Small intestine (tissue), 7 donors: Measurements from ENCODE around the gene PNLDC1. TPM values are rescaled to one million over a fixed set of nuclear protein-coding genes. Genes with fewer than 3 reads are reported as not detected.

Source experiments
- DNase-seq, 2 donors: peaks; one replicate each; pipeline versions ENCODE4 v3.0.0 to v3.0.0-alpha.2; 2013
- FAIRE-seq: peaks from 2 replicates; lab custom pipeline; 2012; peaks lifted over from hg19 to GRCh38; lab: Jason Lieb, UNC
- H3K27ac ChIP-seq, 3 donors: one replicate each; pipeline ENCODE4 v1.5.1; 2013; ENCODE audit warnings: low read length in 2 of 3, mild to moderate bottlenecking in 2 of 3, control low read depth in 1 of 3, inconsistent platforms in 1 of 3, low read depth in 1 of 3, moderate library complexity in 1 of 3
- H3K27me3 ChIP-seq, 3 donors: one replicate each; pipeline ENCODE4 v1.6.1; 2013; ENCODE audit warnings: low read length in 3 of 3, inconsistent platforms in 1 of 3; ENCODE audit not compliant: control insufficient read depth in 3 of 3, insufficient read depth in 3 of 3
- H3K36me3 ChIP-seq, 3 donors: one replicate each; pipeline ENCODE4 v1.6.1; 2013; ENCODE audit warnings: low read length in 3 of 3, inconsistent platforms in 1 of 3, low read depth in 1 of 3, mild to moderate bottlenecking in 1 of 3, moderate library complexity in 1 of 3; ENCODE audit not compliant: control insufficient read depth in 3 of 3, insufficient read depth in 2 of 3
- H3K4me1 ChIP-seq, 3 donors: one replicate each; pipeline ENCODE4 v1.6.1; 2013; ENCODE audit warnings: low read length in 2 of 3, inconsistent platforms in 1 of 3, low read depth in 1 of 3, mild to moderate bottlenecking in 1 of 3, moderate library complexity in 1 of 3; ENCODE audit not compliant: control insufficient read depth in 3 of 3, insufficient read depth in 2 of 3
- H3K4me3 ChIP-seq, 3 donors: one replicate each; pipeline ENCODE4 v1.5.1; 2013; ENCODE audit warnings: low read length in 3 of 3, control low read depth in 1 of 3, inconsistent platforms in 1 of 3, low read depth in 1 of 3, mild to moderate bottlenecking in 1 of 3, moderate library complexity in 1 of 3
- H3K9me3 ChIP-seq, 2 donors: one replicate each; pipeline ENCODE4 v1.6.1; 2013; ENCODE audit warnings: low read depth in 1 of 2, low read length in 1 of 2; ENCODE audit not compliant: control insufficient read depth in 2 of 2, insufficient read depth in 1 of 2
- whole genome bisulfite sequencing, 3 donors: extraction: QIAGEN DNeasy Blood & Tissue Kit; methylation state at CpG; one replicate each; pipeline ENCODE4 v1.1.7; 2013; 5-methylcytosine and 5-hydroxymethylcytosine counted together
- polyA plus RNA-seq, 4 donors: library from polyadenylated mRNA; stranded (reverse) in 3 of 4; unstranded in 1 of 4; fragments of 200-250 nt in 3 of 4; fragments of 120-200 nt in 1 of 4; gene quantifications; one replicate each; pipeline versions ENCODE4 v1.2.1 to v1.2.3, GENCODE V29; 2013
- donor health status: healthy with polysubstance abuse.
- donor health status: control.
- donor health status: control.
- donor health status: Bipolar disorder and iron deficiency.
- donor health status: healthy.

The PNLDC1 gene
- polyA plus RNA-seq, 4 donors = 0.04 to 0.16 TPM; not detected in 2

DNA sequence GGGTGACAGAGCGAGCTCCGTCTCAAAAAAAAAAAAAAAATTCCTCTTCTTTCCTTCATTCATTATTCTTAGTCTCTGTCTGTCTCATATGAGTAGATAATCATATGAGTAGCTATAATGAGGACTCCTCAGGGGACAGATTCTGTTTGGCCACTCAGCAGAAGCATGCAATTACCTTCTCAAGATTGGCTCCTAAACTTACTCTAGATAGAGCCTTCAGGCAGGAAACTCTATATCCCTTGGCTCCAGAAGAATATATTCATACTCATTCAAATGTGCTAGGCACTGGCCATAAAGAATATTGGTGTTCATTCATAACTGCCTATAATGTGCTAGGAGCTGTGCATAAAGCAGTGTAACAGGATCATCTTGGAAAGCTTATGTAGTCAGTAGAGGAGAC, 40.4 kb upstream of the PNLDC1 start:
- H3K36me3 ChIP-seq = peaks cover 8 to 30% (median 14%) of the 10 kb centered on the region in 3 donors

DNA sequence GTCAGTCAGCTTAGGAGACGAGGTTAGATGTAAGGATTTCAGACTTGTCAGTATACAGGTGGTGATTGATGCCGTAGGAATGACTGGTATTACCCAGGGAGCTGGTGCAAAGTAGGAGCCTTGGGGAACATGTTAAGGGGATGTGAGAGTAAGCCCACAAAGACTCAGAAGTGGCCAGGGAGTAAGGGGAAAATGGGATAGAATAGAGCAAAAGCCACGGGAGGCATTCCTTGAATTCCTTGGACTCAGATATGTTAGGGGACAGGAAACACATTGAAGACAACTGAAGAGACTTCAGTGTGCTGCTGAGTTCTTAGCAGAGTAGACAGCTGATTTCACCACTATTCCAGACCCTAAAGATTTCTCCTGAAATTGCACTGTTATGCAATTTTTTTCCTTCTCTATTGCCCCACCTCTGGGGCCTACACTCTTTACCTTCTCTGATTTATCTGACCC, 39.4 kb upstream of the PNLDC1 start:
- Histone ChIP-seq H3K27me3 (no peaks in the 10 kb centered on the region), H3K9me3 (no peaks in the 10 kb centered on the region), H3K4me1 (peaks cover 0 to 15% (median 5%) of the 10 kb centered on the region in 3 donors), H3K4me3 (peak overlapping the region in 1 of 3 donors; percentile 95), H3K27ac (peak overlapping the region in 2 of 3 donors; percentile 95 to 99), H3K36me3 (peaks cover 6 to 32% (median 9%) of the 10 kb centered on the region in 3 donors)
- FAIRE-seq = no peak
- 60 to 66% (median 61%) methylated on average over 3 of the region's 3 CpGs for WGBS, 3 donors
- no peak for DNase-seq

More for the DNA sequence above, 40.4 kb upstream of the PNLDC1 start:
- WGBS, 3 donors = 28 to 33% methylated on average over 1 to 2 of the region's 2 CpGs; no CpG with 5 or more reads in 1 of the 3 donors
- H3K27me3 ChIP-seq = no peaks in the 10 kb centered on the region
- peaks cover 0 to 15% (median 5%) of the 10 kb centered on the region in 3 donors for H3K4me1 ChIP-seq
- H3K9me3 ChIP-seq = no peaks in the 10 kb centered on the region
- no peak overlapping the region for H3K27ac ChIP-seq
- FAIRE-seq (no peak), DNase-seq (no peak)
- no peak overlapping the region for H3K4me3 ChIP-seq

DNA sequence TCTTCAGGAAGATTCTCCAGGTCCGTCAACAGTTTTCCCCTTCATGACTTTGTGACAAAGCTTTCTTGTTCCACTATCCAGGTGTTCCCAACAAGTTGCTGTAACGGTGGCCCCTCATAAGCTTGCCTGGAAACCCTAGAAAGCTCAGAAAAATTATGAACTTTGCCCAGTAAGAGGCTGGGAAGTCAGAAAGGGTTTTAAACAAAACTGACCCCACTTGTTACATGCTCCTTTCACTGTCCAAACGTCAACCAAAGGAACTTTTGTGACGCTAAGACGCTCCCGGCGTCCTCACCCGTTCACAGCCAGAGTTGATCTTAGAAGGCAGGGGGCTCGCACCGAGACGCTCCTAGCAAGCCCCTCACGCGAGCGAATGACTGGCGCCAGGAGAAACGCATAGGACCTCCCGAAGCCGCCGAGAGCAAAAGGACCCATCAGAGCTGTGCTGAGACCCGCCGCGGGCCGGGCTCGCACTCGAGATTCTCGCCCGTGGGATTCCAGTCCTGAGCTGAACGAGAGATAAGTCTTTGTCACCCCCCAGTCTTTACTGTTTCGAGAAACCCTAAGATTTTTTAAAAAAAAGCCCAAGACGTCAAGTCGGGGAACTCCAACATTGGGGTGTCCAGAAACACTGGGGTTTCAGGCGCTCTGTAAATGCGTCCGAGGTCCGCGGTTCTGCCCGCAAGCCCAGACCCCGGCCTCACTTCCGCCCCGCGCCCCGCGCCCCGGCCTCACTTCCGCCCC, 38.8 kb upstream of the PNLDC1 start:
- FAIRE-seq = no peak
- peak; percentile 24 to 59 for DNase-seq
- 4 to 7% (median 4%) methylated on average over 42 to 45 of the region's 45 CpGs for WGBS, 3 donors
- Histone ChIP-seq H3K9me3 (no peaks in the 10 kb centered on the region), H3K27ac (peak overlapping the region; percentile 79 to 99 (median 95)), H3K4me1 (peaks cover 0 to 15% (median 5%) of the 10 kb centered on the region in 3 donors), H3K4me3 (peak overlapping the region; percentile 63 to 95 (median 85)), H3K27me3 (no peaks in the 10 kb centered on the region), H3K36me3 (peaks cover 6 to 32% (median 9%) of the 10 kb centered on the region in 3 donors)

DNA sequence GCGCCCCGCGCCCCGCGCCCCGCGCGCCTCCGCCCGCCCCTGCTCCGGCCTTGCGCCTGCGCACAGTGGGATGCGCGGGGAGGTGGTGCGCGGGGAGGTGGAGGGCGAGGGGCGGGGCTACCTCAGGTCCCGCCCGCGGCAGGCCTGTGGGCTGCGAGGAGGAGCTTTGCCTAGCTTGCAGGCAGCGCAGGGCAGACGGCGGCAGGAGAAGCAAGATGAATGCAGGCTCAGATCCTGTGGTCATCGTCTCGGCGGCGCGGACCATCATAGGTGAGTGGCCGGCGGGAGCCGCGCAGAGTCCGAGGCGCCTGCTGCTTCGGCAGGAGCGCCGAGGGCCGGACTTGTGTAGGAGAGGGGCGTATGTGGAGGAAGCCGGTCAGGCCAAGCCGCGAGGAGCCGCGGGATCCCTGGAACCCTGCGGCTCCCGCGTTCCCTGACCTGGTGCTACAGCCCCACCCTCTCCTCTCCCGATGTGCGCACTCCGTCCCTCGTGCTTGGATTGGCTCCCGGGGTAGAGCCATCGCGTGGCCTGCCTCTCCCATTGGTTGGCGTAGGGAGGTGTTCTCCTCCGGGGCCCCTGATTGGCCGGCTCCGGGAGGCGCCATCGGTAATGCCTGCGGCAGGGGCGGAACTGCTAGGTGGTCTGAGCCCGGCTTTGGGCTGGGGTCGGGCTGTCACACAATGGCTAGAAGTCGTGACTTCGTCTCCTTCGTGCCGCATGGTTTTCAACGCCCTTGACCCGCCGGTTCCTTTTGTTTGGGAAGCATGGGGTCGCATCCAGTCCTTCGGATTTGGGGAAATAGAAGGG, 38.0 kb upstream of the PNLDC1 start, which contains the start of gene ACAT2:
Gene ACAT2 (plus strand): TSS at position 173 of the 808 bp plus-strand sequence. CDS start 43 bp downstream, at position 216.
- DNase-seq (peak; percentile 94 to 98), FAIRE-seq (no peak)
- WGBS, 3 donors = 0 to 1% (median 0%) methylated on average over 65 to 76 of the region's 76 CpGs
- Histone ChIP-seq H3K27ac (peak within 1 kb of the TSS; percentile 79 to 99 (median 97)), H3K9me3 (no peaks in the 10 kb centered on the region), H3K36me3 (peaks cover 3 to 34% (median 9%) of the 10 kb centered on the region in 3 donors), H3K27me3 (no peaks in the 10 kb centered on the region), H3K4me3 (peak within 1 kb of the TSS; percentile 63 to 95 (median 85)), H3K4me1 (peaks cover 0 to 15% (median 5%) of the 10 kb centered on the region in 3 donors)

DNA sequence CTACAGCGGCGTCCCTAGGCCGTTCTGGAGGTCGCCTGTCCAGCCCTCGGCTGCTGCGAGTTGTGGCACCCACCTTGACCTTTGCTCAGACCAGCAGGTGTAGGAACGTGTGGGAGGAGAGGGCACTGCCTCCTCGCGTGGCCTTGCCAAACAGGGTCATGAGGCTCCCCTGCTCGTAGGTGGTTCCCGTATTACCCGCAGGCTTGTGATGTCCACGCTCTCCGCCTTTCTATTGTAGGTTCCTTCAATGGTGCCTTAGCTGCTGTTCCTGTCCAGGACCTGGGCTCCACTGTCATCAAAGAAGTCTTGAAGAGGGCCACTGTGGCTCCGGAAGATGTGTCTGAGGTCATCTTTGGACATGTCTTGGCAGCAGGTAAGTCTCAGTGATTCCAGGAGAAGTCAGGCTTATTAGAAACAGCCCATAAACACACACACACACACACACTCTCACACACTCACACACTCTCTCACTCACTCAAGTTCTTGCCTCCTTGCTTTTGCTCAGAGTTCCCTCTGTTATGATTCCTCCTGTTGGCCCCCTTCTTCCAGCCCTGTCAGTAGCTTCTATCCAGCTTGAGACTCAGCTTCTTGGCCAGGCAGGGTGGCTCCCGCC, 37.3 kb upstream of the PNLDC1 start:
- Histone ChIP-seq H3K4me1 (peaks cover 0 to 15% (median 5%) of the 10 kb centered on the region in 3 donors), H3K9me3 (no peaks in the 10 kb centered on the region), H3K36me3 (peaks cover 3 to 34% (median 9%) of the 10 kb centered on the region in 3 donors), H3K27me3 (no peaks in the 10 kb centered on the region), H3K27ac (peak overlapping the region; percentile 42 to 99 (median 86)), H3K4me3 (peak overlapping the region; percentile 63 to 95 (median 85))
- FAIRE-seq (no peak), DNase-seq (peak in 1 of 2 donors; percentile 37)
- 6 to 15% (median 9%) methylated on average over 16 of the region's 16 CpGs for WGBS, 3 donors

DNA sequence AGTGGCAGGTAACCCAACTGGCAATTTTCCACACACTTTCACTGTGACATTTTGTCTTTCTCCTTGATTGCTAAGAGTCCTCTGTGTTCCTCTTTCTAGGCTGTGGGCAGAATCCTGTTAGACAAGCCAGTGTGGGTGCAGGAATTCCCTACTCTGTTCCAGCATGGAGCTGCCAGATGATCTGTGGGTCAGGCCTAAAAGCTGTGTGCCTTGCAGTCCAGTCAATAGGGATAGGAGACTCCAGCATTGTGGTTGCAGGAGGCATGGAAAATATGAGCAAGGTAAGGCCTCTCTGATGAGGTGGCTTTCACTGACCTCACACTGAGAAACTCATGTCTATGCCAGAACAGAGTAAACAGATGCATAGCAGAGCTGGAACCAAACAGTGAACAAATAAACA, 33.2 kb upstream of the PNLDC1 start:
- Histone ChIP-seq H3K4me3 (no peak overlapping the region), H3K36me3 (peaks cover 0 to 36% (median 11%) of the 10 kb centered on the region in 3 donors), H3K4me1 (peaks cover 0 to 6% (median 0%) of the 10 kb centered on the region in 3 donors), H3K27me3 (no peaks in the 10 kb centered on the region), H3K27ac (no peak overlapping the region), H3K9me3 (no peaks in the 10 kb centered on the region)
- FAIRE-seq = no peak
- DNase-seq = no peak

DNA sequence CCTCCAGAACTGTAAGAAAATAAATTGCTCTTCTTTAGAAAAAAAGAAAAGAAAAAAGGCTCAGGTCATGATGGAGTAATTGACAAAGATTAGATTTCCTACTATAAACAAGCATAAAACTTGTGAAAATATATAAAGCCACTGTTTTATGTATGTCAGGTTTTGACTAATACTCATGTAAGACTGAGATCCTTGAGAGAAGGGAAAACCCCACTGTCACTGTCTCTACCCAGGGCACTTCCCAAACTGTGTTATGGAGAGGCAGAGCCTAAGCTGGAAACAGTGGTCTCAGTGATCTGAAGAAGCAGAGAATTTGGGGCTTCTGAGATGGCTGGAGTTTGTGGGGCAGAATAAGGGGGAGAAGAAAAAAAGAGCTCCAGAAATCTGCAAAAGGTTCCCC, 30.6 kb upstream of the PNLDC1 start:
- DNase-seq (no peak), FAIRE-seq (no peak)
- H3K4me1 ChIP-seq = no peaks in the 10 kb centered on the region
- H3K4me3 ChIP-seq = no peak overlapping the region
- no peaks in the 10 kb centered on the region for H3K9me3 ChIP-seq
- no peaks in the 10 kb centered on the region for H3K27me3 ChIP-seq
- H3K27ac ChIP-seq = no peak overlapping the region
- H3K36me3 ChIP-seq = peaks cover 0 to 33% (median 11%) of the 10 kb centered on the region in 3 donors

DNA sequence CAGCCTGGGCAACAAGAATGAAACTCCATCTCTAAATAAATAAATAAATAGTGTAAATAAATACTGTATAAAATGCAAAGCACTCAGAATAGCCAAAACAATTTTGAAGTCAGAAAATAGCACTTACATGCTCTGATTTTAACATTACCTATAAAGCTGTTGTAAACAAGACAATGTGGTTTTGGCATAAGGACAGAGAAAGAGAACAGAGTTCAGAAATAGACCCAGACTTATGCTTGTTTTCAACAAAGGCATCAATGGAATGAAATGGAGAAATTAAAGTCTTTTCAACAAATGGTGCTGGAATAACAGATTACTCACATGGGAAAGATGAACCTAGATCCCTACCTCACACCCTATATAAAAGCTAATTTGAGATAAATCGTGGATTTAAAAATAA, 27.9 kb upstream of the PNLDC1 start:
- Histone ChIP-seq H3K9me3 (no peaks in the 10 kb centered on the region), H3K36me3 (peaks cover 3 to 31% (median 11%) of the 10 kb centered on the region in 3 donors), H3K4me3 (no peak overlapping the region), H3K27me3 (no peaks in the 10 kb centered on the region), H3K27ac (no peak overlapping the region), H3K4me1 (peaks cover 0 to 3% (median 0%) of the 10 kb centered on the region in 3 donors)
- DNase-seq = no peak
- FAIRE-seq = no peak
- WGBS, 3 donors = 0 to 35% (median 0%) methylated on average over 1 of the region's 1 CpG
